IMR-90 (cell line): ENCODE data around the gene ITGB1. TPM values are rescaled to one million over a fixed set of nuclear protein-coding genes. Genes with fewer than 3 reads are reported as not detected.

Experiments used
- ATAC-seq: fragments of 200-7000 bp; cut with Tn5 transposase; 2 replicates; pipeline ENCODE4 v1.9.1; 2020; ENCODE audit warnings: low read depth, mild to moderate bottlenecking, moderate library complexity
- BruUV-seq: library from RNA; stranded (reverse); fragments of 400-500 nt; replicated peaks from 2 replicates; lab custom pipeline; 2021; lab: Mats Ljungman, UMichigan
- CTCF ChIA-PET: fragments of 300-600 bp; formaldehyde crosslinking; extraction: SDS; loops from one replicate; lab custom pipeline; 2021; ENCODE audit warnings: antibody characterized with exemption; lab: Yijun Ruan, JAX
- POLR2A ChIA-PET: fragments of 300-600 bp; sonication (Branson Sonifier 250); formaldehyde crosslinking; loops from one replicate; lab custom pipeline; 2022; ENCODE audit warnings: antibody characterized with exemption; ENCODE audit not compliant: unreplicated experiment; lab: Charles Lee
- DNase-seq: peaks from one replicate; pipeline ENCODE4 v3.0.0; 2013
- H2AFZ ChIP-seq: replicated peaks from 2 replicates; pipeline ENCODE3; 2013; ENCODE audit warnings: low read length, mild to moderate bottlenecking; ENCODE audit not compliant: poor library complexity
- H2AK5ac ChIP-seq: 2 replicates; pipeline ENCODE4 v1.6.1; 2013; ENCODE audit warnings: low read depth, low read length, inconsistent platforms
- H2AK9ac ChIP-seq: replicated peaks from 2 replicates; pipeline ENCODE3; 2013; ENCODE audit warnings: mild to moderate bottlenecking, low read depth, low read length, moderate library complexity; ENCODE audit not compliant: poor library complexity
- H2BK120ac ChIP-seq: 2 replicates; pipeline ENCODE4 v1.6.1; 2013; ENCODE audit warnings: low read depth, low read length, inconsistent platforms
- H2BK15ac ChIP-seq: 3 replicates; pipeline ENCODE4 v1.6.1; 2013; ENCODE audit warnings: low read depth, low read length, inconsistent platforms
- H2BK20ac ChIP-seq: 2 replicates; pipeline ENCODE4 v1.6.1; 2013; ENCODE audit warnings: low read depth, mild to moderate bottlenecking, inconsistent platforms, low read length, moderate library complexity
- H2BK5ac ChIP-seq: 2 replicates; pipeline ENCODE4 v1.6.1; 2013; ENCODE audit warnings: mild to moderate bottlenecking, low read depth, low read length, inconsistent platforms; ENCODE audit not compliant: poor library complexity, severe bottlenecking
- H3K14ac ChIP-seq: replicated peaks from 2 replicates; pipeline ENCODE4 v1.6.1; 2013; ENCODE audit warnings: low read depth, low read length, inconsistent platforms
- H3K18ac ChIP-seq: 2 replicates; pipeline ENCODE4 v1.6.1; 2013; ENCODE audit warnings: low read depth, low read length, control low read depth
- H3K23ac ChIP-seq: 2 replicates; pipeline ENCODE4 v1.6.1; 2013; ENCODE audit warnings: low read depth, low read length, inconsistent platforms
- H3K27ac ChIP-seq: 2 replicates; pipeline ENCODE4 v1.5.1; 2013; ENCODE audit warnings: mild to moderate bottlenecking, control low read depth, low read length; ENCODE audit not compliant: insufficient read depth
- H3K27me3 ChIP-seq: 2 replicates; pipeline ENCODE4 v1.6.1; 2013; ENCODE audit warnings: low read length; ENCODE audit not compliant: control insufficient read depth, insufficient read depth
- H3K36me3 ChIP-seq: 2 replicates; pipeline ENCODE4 v1.6.1; 2013; ENCODE audit warnings: low read length, mixed read lengths; ENCODE audit not compliant: control insufficient read depth, insufficient read depth
- H3K4ac ChIP-seq: 2 replicates; pipeline ENCODE4 v1.6.1; 2013; ENCODE audit warnings: low read depth, low read length, inconsistent platforms
- H3K4me1 ChIP-seq: 2 replicates; pipeline ENCODE4 v1.6.1; 2013; ENCODE audit warnings: low read length, mixed read lengths; ENCODE audit not compliant: control insufficient read depth, insufficient read depth
- H3K4me2 ChIP-seq: 2 replicates; pipeline ENCODE4 v1.6.1; 2013; ENCODE audit warnings: low read depth, mild to moderate bottlenecking, control low read depth, low read length, moderate library complexity
- H3K4me3 ChIP-seq: 2 replicates; pipeline ENCODE4 v1.5.1; 2013; ENCODE audit warnings: low read depth, mild to moderate bottlenecking, control low read depth, low read length, moderate library complexity; ENCODE audit not compliant: insufficient read depth
- H3K56ac ChIP-seq: 2 replicates; pipeline ENCODE4 v1.6.1; 2013; ENCODE audit warnings: low read length, inconsistent platforms; ENCODE audit not compliant: insufficient read depth; ENCODE audit errors: extremely low read depth
- H3K79me1 ChIP-seq, 2 experiments: 2 replicates each; pipeline ENCODE4 v1.6.1; 2013; ENCODE audit warnings: low read length in 2 of 2, inconsistent platforms in 1 of 2, low read depth in 1 of 2
- H3K9ac ChIP-seq: 2 replicates; pipeline ENCODE4 v1.6.1; 2013; ENCODE audit warnings: low read depth, low read length, control low read depth
- H3K9me1 ChIP-seq: 2 replicates; pipeline ENCODE4 v1.6.1; 2013; ENCODE audit warnings: low read length, inconsistent platforms; ENCODE audit not compliant: insufficient read depth
- H3K9me3 ChIP-seq: 2 replicates; pipeline ENCODE4 v1.6.1; 2013; ENCODE audit warnings: low read length; ENCODE audit not compliant: control insufficient read depth, insufficient read depth
- H4K20me1 ChIP-seq: 2 replicates; pipeline ENCODE4 v1.6.1; 2013; ENCODE audit warnings: low read length, inconsistent platforms; ENCODE audit not compliant: insufficient read depth
- H4K5ac ChIP-seq: 2 replicates; pipeline ENCODE4 v1.6.1; 2013; ENCODE audit warnings: mild to moderate bottlenecking, low read depth, low read length, control low read depth
- H4K8ac ChIP-seq, 2 experiments: 2 replicates each; pipeline ENCODE4 v1.6.1; 2013; ENCODE audit warnings: low read depth in 2 of 2, low read length in 2 of 2, control low read depth in 1 of 2, inconsistent platforms in 1 of 2
- H4K91ac ChIP-seq: 2 replicates; pipeline ENCODE4 v1.6.1; 2013; ENCODE audit warnings: low read depth, low read length, inconsistent platforms; ENCODE audit not compliant: insufficient read depth
- ELK1 ChIP-seq: fragments of 150-350 bp; IDR thresholded peaks from 2 replicates; pipeline ENCODE4 v1.6.1; 2016; ENCODE audit warnings: low read depth, mild to moderate bottlenecking, low read length, moderate library complexity, borderline replicate concordance
- FOS ChIP-seq: fragments of 150-350 bp; IDR thresholded peaks from 2 replicates; pipeline ENCODE4 v1.6.1; 2016; ENCODE audit warnings: low read depth, low read length
- POLR2A ChIP-seq: IDR thresholded peaks from 2 replicates; pipeline ENCODE4 v1.6.1; 2012; ENCODE audit warnings: mild to moderate bottlenecking, low read depth, low read length
- RAD21 ChIP-seq: IDR thresholded peaks from 2 replicates; pipeline ENCODE4 v1.6.1; 2012; ENCODE audit warnings: low read length, improper control_type of control experiment
- RCOR1 ChIP-seq: IDR thresholded peaks from 2 replicates; pipeline ENCODE4 v1.6.1; 2012; ENCODE audit warnings: mild to moderate bottlenecking, low read length, improper control_type of control experiment; ENCODE audit not compliant: insufficient replicate concordance
- SMC3 ChIP-seq: fragments of 150-350 bp; IDR thresholded peaks from 2 replicates; pipeline ENCODE4 v1.6.1; 2016; ENCODE audit warnings: low read depth, mild to moderate bottlenecking, antibody characterized with exemption, low read length, moderate library complexity
- dilution Hi-C: fragments of 300-500 bp; cut with HindIII; formaldehyde crosslinking; loops from one replicate; pipeline ENCODE4 v1.14.3; 2018; ENCODE audit warnings: low sequenced_read_pairs; ENCODE audit not compliant: unreplicated experiment
- in situ Hi-C: fragments of 300-500 bp; cut with MboI; formaldehyde crosslinking; loops from 3 replicates; pipeline ENCODE4 v1.14.3; 2019; ENCODE audit warnings: low sequenced_read_pairs, inconsistent platforms, mixed read lengths
- intact Hi-C: fragments of 100-400 bp; cut with micrococcal nuclease; formaldehyde crosslinking; loops from 2 replicates; pipeline ENCODE4 v1.10.0; 2022
- polyA plus RNA-seq, 3 experiments: library from polyadenylated mRNA; depleted of rRNA; stranded (reverse); fragments of >200 nt; gene quantifications; 2 replicates each; pipeline ENCODE4 v1.2.3, GENCODE V29; 2012; ENCODE audit warnings: low replicate concordance in 1 of 3
- total RNA-seq: library from RNA; depleted of rRNA; stranded (reverse); fragments of >200 nt; gene quantifications from 2 replicates; pipeline ENCODE4 v1.2.3, GENCODE V29; 2012

The ITGB1 gene
- total and polyA plus RNA-seq, 2 of the 4 experiments (the other 2 are of a cell fraction) = 1,331 to 2,066 TPM

GRCh38 chr10:32990811-32991210, 32.8 kb upstream of the ITGB1 start:
- CTCF ChIA-PET = no interaction called here

More at GRCh38 chr10:32990811-32991210, 32.8 kb upstream of the ITGB1 start:
- Histone ChIP-seq H3K18ac (no peak overlapping the region), H3K14ac (no peak overlapping the region), H2AK9ac (no peak overlapping the region), H2AFZ (no peak overlapping the region), H3K4me2 (no peak overlapping the region), H3K27me3 (no peaks in the 10 kb centered on the region), H3K4me1 (peaks cover 7% of the 10 kb centered on the region), H3K79me1 (peaks cover 9 to 12% of the 10 kb centered on the region in 2 experiments; a peak in 2 of 4 replicates), H4K5ac (no peak overlapping the region), H2BK120ac (no peak overlapping the region), H4K8ac (no peak overlapping the region), H2BK5ac (no peak overlapping the region), H3K23ac (no peak overlapping the region), H3K4me3 (no peak overlapping the region), H3K9me3 (peaks cover 4% of the 10 kb centered on the region), H3K56ac (no peak overlapping the region), H3K4ac (no peak overlapping the region), H4K20me1 (no peaks in the 10 kb centered on the region), H2BK20ac (no peak overlapping the region; the same call in 1 of the 2 replicates), H3K36me3 (no peaks in the 10 kb centered on the region; the same call in 1 of the 2 replicates), H3K27ac (no peak overlapping the region), H2AK5ac (no peak overlapping the region), H3K9ac (no peak overlapping the region), H2BK15ac (0 out of 3 replicates have a peak overlapping the region, but pooled peaks have one; percentile 20), H4K91ac (no peak overlapping the region), H3K9me1 (0 out of 2 replicates have a peak, but pooled peaks cover 7% of the 10 kb centered on the region)
- DNase-seq (no peak), ATAC-seq (no peak)
- BruUV-seq = no TSS peak
- intact Hi-C loops (no loop called here), in situ Hi-C loops (no loop called here), dilution Hi-C loops (no loop called here)
- POLR2A ChIA-PET = no interaction called here
- TF ChIP-seq RCOR1 = no peak
- TF ChIP-seq POLR2A = no peak
- no peak for TF ChIP-seq RAD21
- TF ChIP-seq SMC3 = no peak
- TF ChIP-seq ELK1 = no peak
- no peak for TF ChIP-seq FOS
